GM19099 (cell line): ENCODE measurements around the gene RAB31.

Experiments used
- POLR2A ChIP-seq: IDR thresholded peaks from 3 replicates; pipeline ENCODE4 v1.6.1; 2011; ENCODE audit warnings: low read depth; ENCODE audit not compliant: insufficient read length; ENCODE audit errors: extremely low read depth

The RAB31 gene

DNA sequence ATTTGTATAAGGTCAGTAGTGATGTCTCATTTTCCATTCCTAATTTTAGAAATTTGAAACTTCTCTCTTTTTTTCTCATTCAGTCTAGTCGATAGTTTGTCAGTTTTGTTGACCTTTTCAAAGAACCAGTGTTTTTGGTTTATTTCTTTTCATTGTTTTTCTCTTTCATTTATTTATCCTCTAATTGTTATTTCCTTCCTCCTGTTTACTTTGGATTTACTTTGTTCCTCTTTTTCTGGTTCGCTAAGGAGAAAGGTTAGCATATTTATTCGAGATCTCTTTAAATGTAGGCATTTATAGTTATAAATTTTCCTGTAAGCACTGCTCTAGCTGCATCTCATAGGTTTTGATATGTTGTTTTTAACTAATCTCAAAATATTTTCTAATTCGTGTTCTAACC lies 112.6 kb downstream of the RAB31 start:
- TF ChIP-seq POLR2A = no peak

DNA sequence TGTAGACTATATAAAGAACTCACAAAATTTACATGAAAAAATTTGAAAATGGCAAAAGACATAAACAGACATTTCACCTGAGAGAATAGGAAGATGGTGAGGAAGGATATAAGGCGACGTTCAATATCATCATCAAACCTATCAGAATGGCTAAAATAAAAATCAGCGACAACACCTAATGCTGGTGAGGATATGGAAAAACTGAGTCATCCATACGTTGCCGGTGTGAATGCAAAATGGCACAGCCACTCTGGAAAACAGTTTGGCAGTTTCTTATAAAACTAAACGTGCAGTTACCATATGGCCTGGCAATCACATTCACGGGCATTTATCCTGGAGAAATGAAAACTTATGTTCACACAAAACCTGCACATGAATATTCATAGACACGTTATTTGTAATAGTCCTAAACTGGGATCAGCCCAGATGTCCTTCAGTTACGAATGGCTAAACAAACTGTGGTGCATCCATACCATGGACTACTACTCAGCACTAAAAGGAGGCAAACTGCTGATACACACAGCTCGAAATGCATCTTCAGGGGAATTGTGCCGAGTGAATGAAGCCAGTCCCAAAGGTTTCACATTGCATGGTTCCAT lies 114.6 kb downstream of the RAB31 start:
- TF ChIP-seq POLR2A = no peak

DNA sequence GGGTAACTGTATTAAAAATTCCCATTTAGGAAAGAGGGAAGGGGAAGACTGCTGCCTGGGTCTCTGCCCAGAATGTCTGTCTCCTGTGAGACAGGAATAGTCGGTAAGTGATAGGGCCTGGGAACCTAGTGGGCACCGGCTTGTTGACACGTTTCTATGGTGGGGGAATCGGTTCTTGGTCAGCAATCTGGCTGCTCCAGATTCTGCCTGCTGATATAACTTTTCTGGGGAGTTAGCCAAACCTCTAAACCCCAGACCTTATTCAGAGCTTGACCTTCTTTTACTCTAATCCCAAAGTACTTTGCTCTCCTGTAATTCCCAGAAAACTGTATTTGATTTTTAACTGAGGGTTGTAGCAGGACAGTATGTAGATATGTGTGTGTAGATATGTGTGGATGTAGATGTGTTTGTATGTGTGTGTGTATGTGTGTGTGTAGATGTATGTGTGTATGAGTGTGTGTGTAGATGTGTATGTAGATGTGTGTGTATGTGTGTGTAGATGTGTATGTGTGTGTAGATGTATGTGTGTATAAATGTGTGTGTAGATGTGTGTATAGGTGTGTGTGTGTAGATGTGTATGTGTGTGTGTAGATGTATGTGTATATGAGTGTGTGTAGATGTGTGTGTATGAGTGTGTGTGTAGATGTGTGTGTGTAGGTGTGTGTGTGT lies 115.8 kb downstream of the RAB31 start:
- TF ChIP-seq POLR2A = no peak

DNA sequence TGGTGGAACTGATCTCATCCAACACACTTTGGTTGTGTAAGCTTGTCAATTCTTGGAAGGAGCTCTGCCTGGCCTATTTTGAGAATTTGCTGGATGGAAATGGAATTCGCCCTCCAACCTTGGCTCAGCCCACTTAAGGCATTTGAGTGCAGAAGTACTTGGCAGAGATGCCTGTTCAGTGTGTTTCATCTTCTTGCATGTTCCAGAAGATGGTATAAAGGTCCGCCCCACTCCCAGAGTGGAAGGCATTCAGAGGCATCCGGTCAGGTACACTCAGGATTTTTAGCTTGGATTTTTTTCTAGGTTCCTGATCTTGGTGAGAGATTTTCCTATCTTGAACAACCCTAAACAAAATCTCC lies 116.4 kb downstream of the RAB31 start:
- no peak for TF ChIP-seq POLR2A

DNA sequence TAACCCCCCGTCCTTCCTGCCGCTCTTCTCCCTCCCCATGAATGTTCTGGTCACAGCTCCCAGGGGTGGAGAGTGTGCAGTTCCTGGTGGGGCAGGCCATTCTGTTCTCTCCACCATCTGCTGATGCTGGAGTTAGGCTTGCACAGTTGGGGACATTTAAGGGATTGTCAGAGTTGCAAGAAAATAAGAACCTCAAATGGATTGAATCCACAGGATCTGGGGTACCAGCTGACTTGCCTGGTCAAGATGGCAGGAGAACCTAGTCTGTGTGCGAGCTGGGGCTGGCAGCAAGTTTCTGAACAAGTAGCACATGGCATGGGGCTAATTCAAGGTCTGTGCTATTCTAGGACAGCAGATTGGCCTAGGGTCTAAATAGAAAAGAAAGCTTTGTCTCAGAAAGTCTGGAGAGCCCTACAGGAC lies 116.9 kb downstream of the RAB31 start:
- TF ChIP-seq POLR2A = no peak

DNA sequence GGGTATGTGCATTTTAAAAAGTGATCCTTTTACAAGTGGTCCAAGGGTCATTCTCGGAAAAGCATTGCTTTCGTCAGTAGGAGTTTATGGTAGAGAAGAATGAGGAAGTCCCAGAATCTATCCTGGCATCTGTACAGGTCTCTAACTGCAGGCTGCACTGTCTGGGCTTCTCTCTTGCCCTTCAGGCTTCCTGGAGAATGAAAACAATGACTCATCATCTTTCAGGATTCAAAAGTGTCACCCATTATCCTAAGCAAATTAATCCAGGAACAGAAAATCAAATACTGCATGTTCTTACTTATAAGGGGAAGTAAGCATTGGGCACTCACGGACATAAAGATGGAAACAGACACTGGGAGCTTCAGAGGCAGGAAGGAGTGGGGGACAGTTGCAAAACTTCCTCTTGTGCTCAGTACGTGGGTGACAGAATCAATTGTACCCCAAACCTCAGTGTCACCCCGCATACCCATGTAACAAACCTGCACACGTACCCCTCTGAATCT lies 117.5 kb downstream of the RAB31 start:
- TF ChIP-seq POLR2A = no peak

DNA sequence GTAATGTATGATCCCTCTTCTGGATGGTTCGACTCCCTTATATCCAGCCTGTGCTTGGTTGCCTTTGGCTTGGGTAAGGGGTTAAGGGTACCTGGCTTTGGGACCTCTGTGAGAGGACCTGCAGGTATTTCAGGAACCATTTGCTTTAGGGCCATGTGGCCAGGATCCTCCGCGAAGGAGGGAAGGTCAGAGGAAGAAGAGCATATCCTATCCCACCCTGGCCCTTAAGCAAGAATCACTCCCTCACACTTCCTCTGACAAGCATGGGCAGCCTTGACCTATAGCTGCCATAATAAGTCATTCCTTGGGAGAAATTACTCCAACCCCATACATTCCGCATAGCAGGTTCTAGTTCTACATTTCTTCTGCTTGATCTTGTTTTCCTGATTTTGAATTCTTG lies 118.6 kb downstream of the RAB31 start:
- no peak for TF ChIP-seq POLR2A

DNA sequence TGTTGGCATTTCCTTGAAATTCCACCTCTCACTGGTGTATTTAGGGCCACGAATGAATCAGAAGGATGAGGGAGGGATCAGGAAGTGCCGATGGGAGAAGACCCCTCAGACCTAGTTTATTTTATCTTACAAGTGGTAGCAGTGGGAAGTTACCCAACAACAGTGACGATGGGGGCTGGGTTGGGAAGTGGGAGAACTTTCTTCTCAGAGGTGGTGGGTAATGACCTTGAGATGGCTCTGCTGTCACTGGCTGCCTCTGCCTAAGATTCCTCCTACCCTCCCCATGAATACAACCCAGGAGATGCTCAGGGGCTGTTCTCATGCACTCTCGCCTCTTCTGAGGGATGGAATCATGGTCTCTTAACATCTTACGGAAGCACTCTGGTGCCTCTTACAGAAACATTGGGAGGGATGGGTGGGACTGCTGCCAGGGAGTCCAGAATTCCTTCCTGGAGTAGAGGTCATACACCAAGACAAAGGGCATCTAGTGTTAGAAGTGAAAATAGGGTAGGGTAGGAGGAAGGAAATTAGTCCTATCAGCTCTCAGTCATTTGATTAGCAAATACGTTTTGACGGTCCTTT lies 119.2 kb downstream of the RAB31 start:
- no peak for TF ChIP-seq POLR2A

DNA sequence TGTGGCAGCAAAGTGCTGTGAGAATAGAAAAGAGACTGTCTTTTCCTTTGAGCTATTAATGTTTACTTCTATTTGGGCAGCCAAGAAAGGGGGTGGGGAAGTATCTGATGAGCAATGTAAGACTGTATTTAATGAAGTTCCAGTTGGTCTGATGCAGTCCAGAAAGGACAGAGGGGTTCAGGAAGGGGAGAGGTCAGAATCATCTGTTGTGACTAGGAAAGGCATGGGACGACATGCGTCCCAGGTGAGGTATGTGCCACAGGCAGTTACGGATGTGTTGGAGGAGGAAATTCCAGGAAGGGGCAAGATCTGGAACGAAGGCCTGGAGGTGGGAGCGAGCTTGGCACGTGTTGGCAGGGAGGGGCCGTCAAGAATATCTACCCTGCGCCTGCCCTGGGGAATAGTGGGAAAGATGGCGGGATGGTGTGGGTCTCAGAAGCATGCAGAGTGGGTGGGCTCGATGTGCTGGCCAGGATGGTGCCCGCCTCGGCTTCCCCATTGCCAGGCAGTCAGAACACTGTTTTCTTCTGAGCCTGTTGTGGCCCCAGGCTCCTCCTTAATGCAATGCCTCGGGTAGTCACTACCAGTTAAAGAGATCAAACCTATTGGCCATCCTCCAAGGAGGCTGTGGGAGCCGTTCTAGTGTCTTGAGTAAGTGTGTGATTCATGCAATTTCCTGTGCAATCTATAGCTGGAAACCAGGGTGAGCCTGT lies 119.8 kb downstream of the RAB31 start:
- TF ChIP-seq POLR2A = no peak

DNA sequence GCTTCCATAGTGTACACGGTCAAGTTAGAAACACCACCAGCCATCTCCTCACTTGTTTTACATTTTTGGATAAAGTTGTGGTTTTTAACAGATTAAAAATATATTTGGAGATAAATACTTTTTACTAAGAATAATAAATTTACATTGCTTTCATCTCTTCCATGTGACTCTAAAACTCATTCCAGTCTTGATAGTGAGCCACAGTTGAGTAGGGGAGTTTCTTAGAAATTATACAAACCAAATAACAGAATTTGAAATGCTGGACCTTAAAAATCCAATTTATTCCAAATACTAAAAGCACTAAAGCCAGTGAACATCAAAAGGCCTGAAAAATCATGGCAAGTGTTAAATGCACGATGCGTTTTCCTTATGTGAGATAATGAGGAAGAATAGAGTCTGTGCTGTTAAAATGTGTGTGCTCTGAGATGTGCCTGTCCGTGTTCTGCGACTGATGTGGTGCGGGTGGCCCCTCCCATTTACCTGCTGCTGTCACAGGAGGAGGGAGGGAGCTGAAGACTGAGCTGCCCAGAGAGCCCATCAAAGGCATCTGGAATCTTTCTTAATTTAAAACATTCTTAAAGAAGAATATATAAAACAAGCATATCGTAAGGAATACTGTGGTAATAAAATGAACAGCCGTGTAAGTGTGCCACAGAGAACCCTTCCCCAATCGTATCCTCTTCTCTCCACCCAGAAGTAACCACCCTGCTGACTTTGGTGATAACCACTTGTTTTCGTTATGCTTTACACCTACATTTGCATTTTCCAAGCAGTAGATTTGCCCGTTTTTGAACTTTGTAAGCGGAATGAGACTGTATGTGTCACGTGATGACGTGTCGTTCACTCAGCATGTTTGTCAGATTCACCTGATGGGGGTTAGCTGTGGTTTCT lies 120.7 kb downstream of the RAB31 start:
- no peak for TF ChIP-seq POLR2A

DNA sequence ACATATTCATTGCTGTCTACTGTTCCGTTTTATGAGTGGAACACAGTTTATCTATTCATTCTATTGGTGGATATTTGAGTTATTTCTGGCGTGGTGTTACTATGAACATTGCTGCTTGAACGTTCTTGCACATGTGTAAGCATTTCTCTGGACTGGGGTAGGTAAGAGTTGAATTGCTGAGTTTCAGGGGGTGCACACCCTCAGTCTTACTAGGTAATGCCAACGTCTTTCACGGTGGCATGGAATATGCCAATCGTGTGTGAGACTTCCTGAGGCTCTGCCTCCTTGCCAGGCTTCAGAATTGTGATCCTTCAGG lies 121.3 kb downstream of the RAB31 start:
- TF ChIP-seq POLR2A = no peak

DNA sequence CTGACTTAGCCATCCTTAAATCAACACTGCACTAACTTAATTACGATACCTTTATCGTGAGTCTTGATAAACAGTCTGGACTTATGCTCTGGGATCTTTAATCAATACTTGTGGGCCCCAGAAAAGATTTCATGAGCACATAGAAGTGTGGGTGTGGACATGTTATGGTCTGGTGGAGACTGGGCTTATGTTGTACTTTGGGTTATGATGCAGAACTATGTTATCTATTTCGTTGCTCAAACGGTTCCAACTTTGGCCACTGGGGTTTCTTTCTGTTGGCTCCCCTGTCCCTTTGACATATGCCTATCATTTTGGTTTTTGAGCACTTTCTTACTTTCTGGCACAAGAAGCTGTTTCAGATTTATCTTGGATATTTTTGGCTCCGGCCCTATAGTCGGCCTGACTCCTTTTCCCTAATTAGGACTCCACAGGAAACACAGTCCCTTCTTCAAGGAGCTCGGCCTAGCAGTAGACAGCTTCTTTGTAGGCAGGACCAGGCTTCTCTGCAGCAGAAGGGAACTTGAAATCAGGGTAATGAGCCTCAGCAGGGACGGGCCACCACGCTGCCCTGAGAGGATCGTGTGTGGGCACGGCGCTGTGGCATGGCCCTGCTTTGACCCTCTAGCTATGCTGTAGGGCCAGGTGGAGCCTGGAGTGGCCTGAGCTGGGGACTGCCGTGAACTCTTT lies 123.1 kb downstream of the RAB31 start:
- TF ChIP-seq POLR2A = no peak

DNA sequence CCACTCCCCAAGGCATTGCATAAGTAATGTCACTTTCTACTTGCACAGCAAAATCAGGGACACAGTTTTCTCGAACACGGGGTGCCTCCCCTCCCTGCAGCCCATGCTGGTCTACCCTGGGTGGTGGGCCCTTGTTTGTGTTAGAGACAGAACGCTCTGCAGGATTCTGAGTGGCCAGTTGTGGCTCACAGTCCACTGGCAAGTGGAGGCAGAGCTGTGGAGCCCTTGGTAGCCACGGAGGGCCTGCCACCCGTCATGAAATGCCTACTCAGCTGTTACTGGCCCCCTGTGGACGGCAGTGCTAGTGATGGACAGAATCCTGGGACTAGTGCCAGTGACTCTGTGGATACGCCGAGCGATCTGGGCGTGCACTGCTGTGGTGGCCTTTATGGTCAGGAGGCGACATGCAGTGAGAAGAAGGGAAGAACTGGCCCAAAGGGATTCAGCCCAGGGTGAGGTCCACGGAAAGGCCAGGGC lies 123.7 kb downstream of the RAB31 start:
- TF ChIP-seq POLR2A = no peak

DNA sequence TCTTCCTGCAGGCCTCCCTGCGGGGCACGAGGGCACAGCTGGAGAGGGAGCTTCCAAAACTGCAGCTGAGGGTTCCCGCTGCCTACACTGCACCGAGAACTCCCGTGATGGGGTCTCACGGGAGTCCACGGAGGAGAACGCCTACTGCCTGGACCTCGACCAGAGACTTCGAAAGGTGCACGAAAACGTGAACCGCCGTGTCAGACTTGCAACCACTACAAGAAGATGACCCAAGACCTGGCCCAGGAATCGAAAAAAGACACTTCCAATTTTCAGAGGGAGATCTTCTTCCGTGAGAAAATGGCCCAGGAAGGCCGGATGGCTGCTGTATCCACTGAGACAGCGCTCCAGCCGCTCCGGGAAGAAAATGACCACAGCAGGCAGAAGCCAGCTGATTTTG lies 124.8 kb downstream of the RAB31 start:
- TF ChIP-seq POLR2A = no peak
